H9 (cell line): Measurements from ENCODE around the gene PDF. TPM values are rescaled to one million over a fixed set of nuclear protein-coding genes. Genes with fewer than 3 reads are reported as not detected.

ENCODE experiments used
- DNase-seq: peaks from one replicate; pipeline ENCODE4 v3.0.0-alpha.2; 2017
- H2AFZ ChIP-seq: one replicate; pipeline ENCODE4 v1.6.1; 2013; ENCODE audit warnings: mild to moderate bottlenecking, low read length, control low read depth, moderate library complexity
- H2AK5ac ChIP-seq: 2 replicates; pipeline ENCODE4 v1.6.1; 2013; ENCODE audit warnings: low read length, control low read depth, mixed read lengths; ENCODE audit not compliant: insufficient read length
- H2BK120ac ChIP-seq: one replicate; pipeline ENCODE4 v1.6.1; 2013; ENCODE audit warnings: low read depth, mild to moderate bottlenecking, low read length, control low read depth, inconsistent platforms; ENCODE audit not compliant: poor library complexity, severe bottlenecking
- H2BK12ac ChIP-seq: 2 replicates; pipeline ENCODE4 v1.6.1; 2013; ENCODE audit warnings: low read length, control low read depth, mixed read lengths, low read depth; ENCODE audit not compliant: insufficient read length
- H2BK15ac ChIP-seq: 2 replicates; pipeline ENCODE4 v1.6.1; 2013; ENCODE audit warnings: low read depth, low read length, control low read depth
- H2BK20ac ChIP-seq: one replicate; pipeline ENCODE4 v1.6.1; 2013; ENCODE audit warnings: low read depth, mild to moderate bottlenecking, low read length, control low read depth, inconsistent platforms; ENCODE audit not compliant: poor library complexity, severe bottlenecking
- H2BK5ac ChIP-seq: 2 replicates; pipeline ENCODE4 v1.6.1; 2013; ENCODE audit warnings: low read length, control low read depth, mixed read lengths; ENCODE audit not compliant: insufficient read length
- H3K14ac ChIP-seq: 2 replicates; pipeline ENCODE4 v1.6.1; 2013; ENCODE audit warnings: low read length, control low read depth; ENCODE audit not compliant: insufficient read depth
- H3K18ac ChIP-seq: 2 replicates; pipeline ENCODE4 v1.6.1; 2013; ENCODE audit warnings: low read depth, mild to moderate bottlenecking, mixed read lengths, low read length, control low read depth; ENCODE audit not compliant: insufficient read length
- H3K23ac ChIP-seq: 2 replicates; pipeline ENCODE4 v1.6.1; 2013; ENCODE audit warnings: low read length, control low read depth, mixed read lengths, low read depth; ENCODE audit not compliant: insufficient read length
- H3K23me2 ChIP-seq: 2 replicates; pipeline ENCODE4 v1.6.1; 2013; ENCODE audit warnings: low read depth, mild to moderate bottlenecking, mixed read lengths, low read length, control low read depth; ENCODE audit not compliant: insufficient read length, poor library complexity, severe bottlenecking
- H3K27ac ChIP-seq: 2 replicates; pipeline ENCODE4 v1.5.1; 2013; ENCODE audit warnings: low read length, control low read depth, mixed read lengths, low read depth; ENCODE audit not compliant: insufficient read length
- H3K27me3 ChIP-seq: 2 replicates; pipeline ENCODE4 v1.6.1; 2013; ENCODE audit warnings: low read length, control low read depth, inconsistent platforms; ENCODE audit not compliant: insufficient read depth
- H3K4ac ChIP-seq: 2 replicates; pipeline ENCODE4 v1.6.1; 2013; ENCODE audit warnings: low read depth, mild to moderate bottlenecking, control low read depth, inconsistent platforms, low read length, moderate library complexity
- H3K4me1 ChIP-seq: 2 replicates; pipeline ENCODE4 v1.6.1; 2013; ENCODE audit warnings: low read length, control low read depth, inconsistent platforms; ENCODE audit not compliant: insufficient read depth
- H3K4me2 ChIP-seq: 2 replicates; pipeline ENCODE4 v1.6.1; 2013; ENCODE audit warnings: low read length, control low read depth, mixed read lengths; ENCODE audit not compliant: insufficient read length, insufficient read depth
- H3K56ac ChIP-seq: 2 replicates; pipeline ENCODE4 v1.6.1; 2013; ENCODE audit warnings: low read depth, mild to moderate bottlenecking, mixed read lengths, low read length, control low read depth; ENCODE audit not compliant: insufficient read length
- H3K79me1 ChIP-seq: 2 replicates; pipeline ENCODE4 v1.6.1; 2013; ENCODE audit warnings: low read depth, mild to moderate bottlenecking, moderate library complexity, low read length, control low read depth, inconsistent platforms; ENCODE audit not compliant: insufficient read depth, poor library complexity, severe bottlenecking
- H3K79me2 ChIP-seq: 2 replicates; pipeline ENCODE4 v1.6.1; 2013; ENCODE audit warnings: low read length, control low read depth, inconsistent platforms; ENCODE audit not compliant: insufficient read depth
- H3K9ac ChIP-seq: 2 replicates; pipeline ENCODE4 v1.6.1; 2013; ENCODE audit warnings: low read length, control low read depth, mixed read lengths; ENCODE audit not compliant: insufficient read length; ENCODE audit errors: extremely low read depth
- H3K9me3 ChIP-seq: one replicate; pipeline ENCODE4 v1.6.1; 2013; ENCODE audit warnings: low read depth, low read length, inconsistent platforms; ENCODE audit not compliant: control insufficient read depth
- H3T11ph ChIP-seq: one replicate; pipeline ENCODE4 v1.6.1; 2013; ENCODE audit warnings: mild to moderate bottlenecking, low read length, control low read depth, inconsistent platforms
- H4K20me1 ChIP-seq: one replicate; pipeline ENCODE4 v1.6.1; 2013; ENCODE audit not compliant: control insufficient read depth, insufficient read length, insufficient read depth
- H4K5ac ChIP-seq: 2 replicates; pipeline ENCODE4 v1.6.1; 2013; ENCODE audit warnings: low read depth, mild to moderate bottlenecking, mixed read lengths, low read length, control low read depth; ENCODE audit not compliant: insufficient read length
- H4K8ac ChIP-seq: replicated peaks from 2 replicates; pipeline ENCODE4 v1.6.1; 2013; ENCODE audit warnings: low read length, control low read depth, mixed read lengths, low read depth; ENCODE audit not compliant: insufficient read length
- H4K91ac ChIP-seq: 2 replicates; pipeline ENCODE4 v1.6.1; 2013; ENCODE audit warnings: low read depth, mild to moderate bottlenecking, moderate library complexity, mixed read lengths, low read length, control low read depth; ENCODE audit not compliant: insufficient read length
- H3K27ac Mint-ChIP-seq, 3 experiments: 2 replicates in 2 of 3; 3 replicates in 1 of 3; pipeline ENCODE4 v1.8.0; 2020 to 2021; ENCODE audit warnings: mixed read lengths in 3 of 3, mild to moderate bottlenecking in 1 of 3, moderate library complexity in 1 of 3
- H3K27me3 Mint-ChIP-seq: 2 replicates; pipeline ENCODE4 v1.8.0; 2021; ENCODE audit warnings: low read depth, mild to moderate bottlenecking, moderate library complexity, mixed read lengths
- H3K36me3 Mint-ChIP-seq, 3 experiments: 2 replicates in 2 of 3; 3 replicates in 1 of 3; pipeline ENCODE4 v1.8.0; 2020 to 2021; ENCODE audit warnings: low read depth in 3 of 3, mixed read lengths in 3 of 3; ENCODE audit not compliant: insufficient read depth in 1 of 3
- H3K4me1 Mint-ChIP-seq, 2 experiments: 2 replicates each; pipeline ENCODE4 v1.8.0; 2020; ENCODE audit warnings: mixed read lengths in 2 of 2
- H3K4me3 Mint-ChIP-seq, 2 experiments: 2 replicates in 1 of 2; 3 replicates in 1 of 2; pipeline ENCODE4 v1.8.0; 2020 to 2021; ENCODE audit warnings: mild to moderate bottlenecking in 2 of 2, mixed read lengths in 2 of 2, moderate library complexity in 1 of 2
- H3K9me3 Mint-ChIP-seq, 2 experiments: 2 replicates in 1 of 2; 3 replicates in 1 of 2; pipeline ENCODE4 v1.8.0; 2020; ENCODE audit warnings: mild to moderate bottlenecking in 2 of 2, mixed read lengths in 2 of 2, moderate library complexity in 1 of 2
- CTCF ChIP-seq: fragments of 200-600 bp; sonication (generic); conservative IDR thresholded peaks from 3 replicates; pipeline ENCODE4 v1.8.0; 2021; ENCODE audit warnings: antibody characterized with exemption, mild to moderate bottlenecking
- WGBS: extraction: QIAGEN DNeasy Blood & Tissue Kit; methylation state at CpG from one replicate; pipeline ENCODE4 v1.1.7; 2013; ENCODE audit warnings: missing lambda C conversion rate, low lambda C conversion rate, mixed read lengths; ENCODE audit not compliant: insufficient read length; ENCODE audit errors: extremely low coverage; 5-methylcytosine and 5-hydroxymethylcytosine counted together
- total RNA-seq: library from RNA; stranded (reverse); gene quantifications from 2 replicates; pipeline ENCODE4 v1.2.1, GENCODE V29; 2021

PDF gene
- total RNA-seq, 1 experiment from 2014 or later = 36.4 TPM

GRCh38 chr16:69294051-69294450 is 36.3 kb downstream of the PDF start:
- no peaks in the 10 kb centered on the region for H3K79me2 ChIP-seq
- no peak overlapping the region for H3K23ac ChIP-seq
- H3K27ac ChIP-seq = no peak overlapping the region
- H4K8ac ChIP-seq = no peak overlapping the region
- no peak for TF ChIP-seq CTCF
- Mint-ChIP-seq H3K4me3 (no peak overlapping the region), H3K4me1 (no peaks in the 10 kb centered on the region), H3K27me3 (no peaks in the 10 kb centered on the region), H3K27ac (no peak overlapping the region), H3K36me3 (peaks cover 0 to 5% (median 2%) of the 10 kb centered on the region in 3 experiments; a peak in 4 of 7 replicates), H3K9me3 (no peaks in the 10 kb centered on the region)
- WGBS = no CpG with 5 or more reads among the region's 1 CpG
- no peaks in the 10 kb centered on the region for H4K20me1 ChIP-seq
- no peak overlapping the region for H2BK5ac ChIP-seq
- no peak overlapping the region for H4K91ac ChIP-seq
- no peak for DNase-seq
- no peak overlapping the region for H2BK120ac ChIP-seq
- no peak overlapping the region for H2BK12ac ChIP-seq
- no peak overlapping the region for H2AK5ac ChIP-seq
- H3T11ph ChIP-seq = no peak overlapping the region
- no peaks in the 10 kb centered on the region for H3K4me1 ChIP-seq
- no peak overlapping the region for H2AFZ ChIP-seq
- no peak overlapping the region for H4K5ac ChIP-seq
- H3K27me3 ChIP-seq = no peaks in the 10 kb centered on the region
- H3K4ac ChIP-seq = no peak overlapping the region
- no peak overlapping the region for H3K4me2 ChIP-seq
- no peaks in the 10 kb centered on the region for H3K9me3 ChIP-seq
- H2BK20ac ChIP-seq = no peak overlapping the region
- H3K23me2 ChIP-seq = no peaks in the 10 kb centered on the region
- no peak overlapping the region for H3K9ac ChIP-seq
- no peak overlapping the region for H3K14ac ChIP-seq
- H2BK15ac ChIP-seq = no peak overlapping the region
- no peaks in the 10 kb centered on the region for H3K79me1 ChIP-seq
- H3K18ac ChIP-seq = no peak overlapping the region
- no peak overlapping the region for H3K56ac ChIP-seq
